Measurements from ENCODE around the gene SPAG16. TPM values are rescaled to one million over a fixed set of nuclear protein-coding genes. Genes with fewer than 3 reads are reported as not detected.
"Not testable (repeated sequence)": the region's sequence is repeated elsewhere in the genome, so short reads cannot be mapped to it uniquely, and the experiment has no call there.

SPAG16 gene
- total RNA-seq, 4 donors from 2014 or later = 1.2 to 30.8 (median 16.2) TPM

- no peaks in the 10 kb centered on the region for H3K9me3 ChIP-seq
- no peak overlapping the region for H3K4me3 ChIP-seq
- intact Hi-C loops (cut with DNase I; ENCODE audit: low total_unique reads) = no loop called here
- no peaks in the 10 kb centered on the region for H3K27me3 ChIP-seq
- TF ChIP-seq POLR2A (IDR thresholded peaks at IDR 0.05) (no peak), EP300 (IDR thresholded peaks at IDR 0.05; ENCODE audit: low read depth) (no peak), CTCF (IDR thresholded peaks at IDR 0.05) (no peak), POLR2AphosphoS5 (IDR thresholded peaks at IDR 0.05) (no peak)
- in situ Hi-C loops (cut with MboI; ENCODE audit: low pct_ligation_motif_present in 1 of 4, low pct_unique_long_range_greater_than_20kb in 1 of 4, low sequenced_read_pairs in 3 of 4) = no loop called here
- no peaks in the 10 kb centered on the region for H3K36me3 ChIP-seq
- DNase-seq = no peak
- no peak overlapping the region for H3K27ac ChIP-seq
- no peaks in the 10 kb centered on the region for H3K4me1 ChIP-seq
These were observed 407.1 kb downstream of the SPAG16 start for GRCh38 chr2:213691351-213691750.

GRCh38 chr2:213696442-213696841 is 412.2 kb downstream of the SPAG16 start:
- Histone ChIP-seq H3K27me3 (no peaks in the 10 kb centered on the region), H3K4me3 (no peak overlapping the region), H3K9me3 (no peaks in the 10 kb centered on the region), H3K4me1 (no peaks in the 10 kb centered on the region), H3K27ac (no peak overlapping the region), H3K36me3 (no peaks in the 10 kb centered on the region)
- in situ Hi-C loops (cut with MboI; ENCODE audit: low pct_ligation_motif_present in 1 of 4, low pct_unique_long_range_greater_than_20kb in 1 of 4, low sequenced_read_pairs in 3 of 4) = no loop called here
- no peak for DNase-seq
- no peak for TF ChIP-seq EP300 (IDR thresholded peaks at IDR 0.05; ENCODE audit: low read depth)
- no peak for TF ChIP-seq POLR2A (IDR thresholded peaks at IDR 0.05)
- no peak for TF ChIP-seq CTCF (IDR thresholded peaks at IDR 0.05)
- TF ChIP-seq POLR2AphosphoS5 (IDR thresholded peaks at IDR 0.05) = no peak
- intact Hi-C loops (cut with DNase I; ENCODE audit: low total_unique reads) = no loop called here

GRCh38 chr2:213701365-213701764 is 417.1 kb downstream of the SPAG16 start:
- DNase-seq; H3K27ac ChIP-seq; H3K4me3 ChIP-seq; H3K4me1 ChIP-seq; H3K27me3 ChIP-seq; intact Hi-C loops (cut with DNase I; ENCODE audit: low total_unique reads); in situ Hi-C loops (cut with MboI; ENCODE audit: low pct_ligation_motif_present in 1 of 4, low pct_unique_long_range_greater_than_20kb in 1 of 4, low sequenced_read_pairs in 3 of 4); H3K36me3 ChIP-seq; H3K9me3 ChIP-seq: not testable (repeated sequence)
- 89 to 90% methylated on average over 2 to 10 of the region's 18 CpGs for WGBS, 2 donors (ENCODE audit: low coverage in 1 of 2)

DNA sequence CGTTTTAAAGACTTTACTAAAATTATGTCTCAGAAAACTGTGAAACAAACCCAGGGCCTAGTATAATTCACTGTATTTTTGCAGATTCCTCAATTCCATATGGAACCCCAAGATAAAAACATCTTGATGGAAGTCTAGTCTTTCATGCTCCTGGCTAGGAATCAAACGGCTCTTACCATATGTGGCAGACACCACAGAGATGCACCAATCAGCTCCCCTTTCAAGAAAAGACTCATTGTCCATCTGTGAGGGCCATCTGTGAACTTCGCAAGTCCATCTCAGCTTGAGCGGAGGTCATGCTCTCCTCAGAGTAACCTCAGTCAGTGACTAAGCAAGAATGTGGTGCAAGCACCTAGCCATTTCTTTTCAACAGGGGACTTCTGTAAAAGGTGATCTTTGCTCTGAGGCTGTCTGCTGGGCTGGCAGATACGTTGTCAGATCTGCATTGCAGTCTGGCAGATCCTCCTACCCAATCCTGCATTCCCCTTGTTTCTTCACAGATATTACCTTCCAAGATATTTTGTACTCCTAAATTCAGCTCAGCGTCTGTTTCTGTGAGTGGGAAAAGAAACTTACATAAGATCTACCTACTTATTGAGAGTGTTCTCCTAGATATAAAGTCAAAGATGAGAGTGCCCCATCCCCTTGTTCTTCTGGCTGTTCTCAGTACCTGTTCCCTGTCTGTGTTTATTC is 419.3 kb downstream of the SPAG16 start:
- WGBS, 2 donors (ENCODE audit: low coverage in 1 of 2) = 78% methylated on average over 2 to 6 of the region's 6 CpGs
- Histone ChIP-seq H3K4me1 (no peaks in the 10 kb centered on the region), H3K4me3 (no peak overlapping the region), H3K9me3 (no peaks in the 10 kb centered on the region), H3K27ac (no peak overlapping the region), H3K36me3 (no peaks in the 10 kb centered on the region), H3K27me3 (no peaks in the 10 kb centered on the region)
- intact Hi-C loops (cut with DNase I; ENCODE audit: low total_unique reads) (no loop called here), in situ Hi-C loops (cut with MboI; ENCODE audit: low pct_ligation_motif_present in 1 of 4, low pct_unique_long_range_greater_than_20kb in 1 of 4, low sequenced_read_pairs in 3 of 4) (no loop called here)
- no peak for DNase-seq
- TF ChIP-seq POLR2AphosphoS5 (IDR thresholded peaks at IDR 0.05) (no peak), POLR2A (IDR thresholded peaks at IDR 0.05) (no peak), EP300 (IDR thresholded peaks at IDR 0.05; ENCODE audit: low read depth) (no peak), CTCF (IDR thresholded peaks at IDR 0.05) (no peak)

- in situ Hi-C loops (cut with MboI; ENCODE audit: low pct_ligation_motif_present in 1 of 4, low pct_unique_long_range_greater_than_20kb in 1 of 4, low sequenced_read_pairs in 3 of 4) (no loop called here), intact Hi-C loops (cut with DNase I; ENCODE audit: low total_unique reads) (no loop called here)
- Histone ChIP-seq H3K27me3 (no peaks in the 10 kb centered on the region), H3K4me3 (no peak overlapping the region), H3K4me1 (no peaks in the 10 kb centered on the region), H3K27ac (no peak overlapping the region), H3K36me3 (no peaks in the 10 kb centered on the region), H3K9me3 (no peaks in the 10 kb centered on the region)
- no peak for DNase-seq
- 80 to 87% methylated on average over 6 of the region's 6 CpGs for WGBS, 2 donors (ENCODE audit: low coverage in 1 of 2)
- TF ChIP-seq POLR2AphosphoS5 (IDR thresholded peaks at IDR 0.05) (no peak), EP300 (IDR thresholded peaks at IDR 0.05; ENCODE audit: low read depth) (no peak), POLR2A (IDR thresholded peaks at IDR 0.05) (no peak), CTCF (IDR thresholded peaks at IDR 0.05) (no peak)
These were observed 425.9 kb downstream of the SPAG16 start for GRCh38 chr2:213710164-213710563.

- H3K9me3 ChIP-seq, H3K4me1 ChIP-seq: not testable (repeated sequence)
- WGBS, 2 donors (ENCODE audit: low coverage in 1 of 2) = 94% methylated on average over 15 of the region's 16 CpGs; no CpG with 5 or more reads in 1 of the 2 donors
These were observed 434.1 kb downstream of the SPAG16 start for GRCh38 chr2:213718411-213718810.

More at GRCh38 chr2:213718411-213718810, 434.1 kb downstream of the SPAG16 start:
- H3K36me3 ChIP-seq; H3K27ac ChIP-seq; intact Hi-C loops (cut with DNase I; ENCODE audit: low total_unique reads); DNase-seq; in situ Hi-C loops (cut with MboI; ENCODE audit: low pct_ligation_motif_present in 1 of 4, low pct_unique_long_range_greater_than_20kb in 1 of 4, low sequenced_read_pairs in 3 of 4); H3K27me3 ChIP-seq; H3K4me3 ChIP-seq: not testable (repeated sequence)

Measured in transverse colon (tissue), 4 donors.